OCI-LY3 (cell line): ENCODE measurements around the gene ARHGAP5.
"Not testable (repeated sequence)": the region's sequence is repeated elsewhere in the genome, so short reads cannot be mapped to it uniquely, and the experiment has no call there.

Experiments used
- H2AFZ ChIP-seq: fragments of 200-600, 300-600 bp; shearing (Covaris generic); 2 replicates; pipeline ENCODE4 v1.6.0; 2014; ENCODE audit warnings: antibody characterized with exemption, low read depth, low read length
- H3K27ac ChIP-seq: fragments of 200-600, 300-600 bp; sonication (generic); 2 replicates; pipeline ENCODE4 v1.5.1; 2014; ENCODE audit warnings: mild to moderate bottlenecking, low read length, moderate library complexity, mixed read lengths
- H3K27me3 ChIP-seq: fragments of 200-600, 300-600 bp; sonication (generic); 2 replicates; pipeline ENCODE4 v1.6.1; 2014; ENCODE audit warnings: low read depth, low read length, mixed read lengths
- H3K36me3 ChIP-seq: fragments of 200-600, 300-600 bp; sonication (generic); replicated peaks from 2 replicates; pipeline ENCODE3; 2014; ENCODE audit warnings: low read depth, low read length, mixed read lengths
- H3K4me1 ChIP-seq: fragments of 300-600, 200-600 bp; sonication (generic); 2 replicates; pipeline ENCODE4 v1.6.1; 2014; ENCODE audit warnings: low read length, mixed read lengths
- H3K4me2 ChIP-seq: fragments of 200-600, 300-600 bp; sonication (generic); 2 replicates; pipeline ENCODE4 v1.6.1; 2014; ENCODE audit warnings: low read length, mixed read lengths
- H3K4me3 ChIP-seq: fragments of 300-600, 200-600 bp; sonication (generic); 2 replicates; pipeline ENCODE4 v1.5.1; 2014; ENCODE audit warnings: antibody characterized with exemption, mild to moderate bottlenecking, low read length, moderate library complexity
- H3K79me2 ChIP-seq: fragments of 300-600, 200-600 bp; shearing (Covaris generic); 2 replicates; pipeline ENCODE4 v1.6.1; 2014; ENCODE audit warnings: mild to moderate bottlenecking, low read length, mixed read lengths
- H3K9ac ChIP-seq: fragments of 300-600, 200-600 bp; shearing (Covaris generic); 2 replicates; pipeline ENCODE4 v1.6.0; 2014; ENCODE audit warnings: mild to moderate bottlenecking, low read length, moderate library complexity
- H3K9me3 ChIP-seq: fragments of 200-600, 300-600 bp; shearing (Covaris generic); 2 replicates; pipeline ENCODE4 v1.6.1; 2014; ENCODE audit warnings: low read length, mixed read lengths; ENCODE audit not compliant: insufficient read depth
- H4K20me1 ChIP-seq: fragments of 200-600, 300-600 bp; sonication (generic); 2 replicates; pipeline ENCODE4 v1.6.1; 2016; ENCODE audit warnings: low read length, mixed read lengths; ENCODE audit not compliant: insufficient read depth
- EZH2phosphoT487 ChIP-seq: fragments of 200-600 bp; shearing (Covaris generic); IDR thresholded peaks from 2 replicates; pipeline ENCODE4 v1.6.1; 2018; ENCODE audit warnings: antibody characterized with exemption, mixed run types, low read depth
- TF ChIP-seq, protein P1 (sequence below): fragments of 200-600, 300-600 bp; sonication (generic); IDR thresholded peaks from 2 replicates; pipeline ENCODE4 v1.5.1; 2014; ENCODE audit warnings: antibody characterized with exemption, low read length, low read depth

ARHGAP5 gene

DNA sequence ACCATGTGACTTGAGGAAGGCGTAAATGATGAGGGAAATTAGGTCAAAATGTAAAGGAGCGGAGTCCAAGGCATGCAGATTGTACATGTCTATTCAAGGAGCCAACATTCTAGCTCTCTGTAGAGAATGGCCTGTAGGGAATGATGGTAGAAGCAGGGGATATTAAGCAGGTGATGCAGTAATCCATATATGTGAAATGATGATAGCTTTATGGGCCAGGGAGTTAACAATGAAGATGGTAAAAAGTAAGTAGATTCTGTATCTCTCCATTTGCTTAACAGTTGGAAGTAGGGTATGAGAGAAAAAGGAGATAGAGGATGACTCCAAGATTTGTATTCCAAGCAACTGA lies 33.4 kb downstream of the ARHGAP5 start:
- H3K27me3 ChIP-seq = no peaks in the 10 kb centered on the region
- TF ChIP-seq EZH2phosphoT487 = no peak
- TF ChIP-seq, protein P1, sequence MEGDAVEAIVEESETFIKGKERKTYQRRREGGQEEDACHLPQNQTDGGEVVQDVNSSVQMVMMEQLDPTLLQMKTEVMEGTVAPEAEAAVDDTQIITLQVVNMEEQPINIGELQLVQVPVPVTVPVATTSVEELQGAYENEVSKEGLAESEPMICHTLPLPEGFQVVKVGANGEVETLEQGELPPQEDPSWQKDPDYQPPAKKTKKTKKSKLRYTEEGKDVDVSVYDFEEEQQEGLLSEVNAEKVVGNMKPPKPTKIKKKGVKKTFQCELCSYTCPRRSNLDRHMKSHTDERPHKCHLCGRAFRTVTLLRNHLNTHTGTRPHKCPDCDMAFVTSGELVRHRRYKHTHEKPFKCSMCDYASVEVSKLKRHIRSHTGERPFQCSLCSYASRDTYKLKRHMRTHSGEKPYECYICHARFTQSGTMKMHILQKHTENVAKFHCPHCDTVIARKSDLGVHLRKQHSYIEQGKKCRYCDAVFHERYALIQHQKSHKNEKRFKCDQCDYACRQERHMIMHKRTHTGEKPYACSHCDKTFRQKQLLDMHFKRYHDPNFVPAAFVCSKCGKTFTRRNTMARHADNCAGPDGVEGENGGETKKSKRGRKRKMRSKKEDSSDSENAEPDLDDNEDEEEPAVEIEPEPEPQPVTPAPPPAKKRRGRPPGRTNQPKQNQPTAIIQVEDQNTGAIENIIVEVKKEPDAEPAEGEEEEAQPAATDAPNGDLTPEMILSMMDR = no peak
- no peaks in the 10 kb centered on the region for H3K36me3 ChIP-seq
- no peak overlapping the region for H3K4me3 ChIP-seq
- H3K4me1 ChIP-seq = no peaks in the 10 kb centered on the region
- H3K27ac ChIP-seq = no peak overlapping the region
- no peak overlapping the region for H3K9ac ChIP-seq
- no peaks in the 10 kb centered on the region for H3K9me3 ChIP-seq
- H3K4me2 ChIP-seq = no peak overlapping the region
- no peaks in the 10 kb centered on the region for H3K79me2 ChIP-seq
- no peak overlapping the region for H2AFZ ChIP-seq
- H4K20me1 ChIP-seq = no peaks in the 10 kb centered on the region

DNA sequence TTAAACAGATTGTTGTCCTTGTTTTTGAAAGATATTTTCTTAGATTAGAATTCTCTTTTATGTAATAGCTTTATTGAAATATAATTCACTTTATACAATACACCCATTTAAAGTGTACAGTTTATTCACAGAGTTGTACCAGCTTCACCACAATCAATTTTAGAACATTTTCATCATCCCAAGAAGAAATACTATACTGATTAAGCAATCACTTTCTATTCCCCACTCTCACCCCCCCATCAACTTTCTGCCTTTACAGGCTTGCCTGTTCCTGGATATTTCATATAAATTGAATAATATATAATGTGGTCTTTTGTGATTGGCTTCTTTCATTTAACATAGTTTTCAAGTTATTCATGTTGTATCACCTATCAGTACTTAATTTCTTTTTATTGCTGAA lies 44.4 kb downstream of the ARHGAP5 start:
- Histone ChIP-seq H3K4me2 (no peak overlapping the region), H3K4me1 (no peaks in the 10 kb centered on the region), H3K4me3 (no peak overlapping the region), H3K36me3 (peaks cover 6% of the 10 kb centered on the region), H3K79me2 (no peaks in the 10 kb centered on the region), H4K20me1 (no peaks in the 10 kb centered on the region), H3K9me3 (no peaks in the 10 kb centered on the region), H3K9ac (no peak overlapping the region), H3K27me3 (no peaks in the 10 kb centered on the region), H3K27ac (no peak overlapping the region), H2AFZ (no peak overlapping the region)
- TF ChIP-seq EZH2phosphoT487 = no peak
- TF ChIP-seq, protein P1 = no peak

- Histone ChIP-seq H3K36me3 (peaks cover 6% of the 10 kb centered on the region), H3K4me1 (no peaks in the 10 kb centered on the region), H3K4me3 (no peak overlapping the region), H2AFZ (no peak overlapping the region), H3K79me2 (no peaks in the 10 kb centered on the region), H3K9ac (no peak overlapping the region), H3K9me3 (no peaks in the 10 kb centered on the region), H3K4me2 (no peak overlapping the region), H4K20me1 (no peaks in the 10 kb centered on the region), H3K27ac (no peak overlapping the region), H3K27me3 (no peaks in the 10 kb centered on the region)
- TF ChIP-seq, protein P1 = no peak
- no peak for TF ChIP-seq EZH2phosphoT487
Observed at GRCh38 chr14:32121948-32122347, 44.8 kb downstream of the ARHGAP5 start.

GRCh38 chr14:32126899-32127730 lies 50.0 kb downstream of the ARHGAP5 start:
- not testable (repeated sequence) for H3K79me2 ChIP-seq, H4K20me1 ChIP-seq, H3K4me3 ChIP-seq, H3K27me3 ChIP-seq, H3K27ac ChIP-seq, H3K9ac ChIP-seq, H3K4me2 ChIP-seq, H3K4me1 ChIP-seq, H3K9me3 ChIP-seq, H2AFZ ChIP-seq
- H3K36me3 ChIP-seq = peaks cover 13% of the 10 kb centered on the region

DNA sequence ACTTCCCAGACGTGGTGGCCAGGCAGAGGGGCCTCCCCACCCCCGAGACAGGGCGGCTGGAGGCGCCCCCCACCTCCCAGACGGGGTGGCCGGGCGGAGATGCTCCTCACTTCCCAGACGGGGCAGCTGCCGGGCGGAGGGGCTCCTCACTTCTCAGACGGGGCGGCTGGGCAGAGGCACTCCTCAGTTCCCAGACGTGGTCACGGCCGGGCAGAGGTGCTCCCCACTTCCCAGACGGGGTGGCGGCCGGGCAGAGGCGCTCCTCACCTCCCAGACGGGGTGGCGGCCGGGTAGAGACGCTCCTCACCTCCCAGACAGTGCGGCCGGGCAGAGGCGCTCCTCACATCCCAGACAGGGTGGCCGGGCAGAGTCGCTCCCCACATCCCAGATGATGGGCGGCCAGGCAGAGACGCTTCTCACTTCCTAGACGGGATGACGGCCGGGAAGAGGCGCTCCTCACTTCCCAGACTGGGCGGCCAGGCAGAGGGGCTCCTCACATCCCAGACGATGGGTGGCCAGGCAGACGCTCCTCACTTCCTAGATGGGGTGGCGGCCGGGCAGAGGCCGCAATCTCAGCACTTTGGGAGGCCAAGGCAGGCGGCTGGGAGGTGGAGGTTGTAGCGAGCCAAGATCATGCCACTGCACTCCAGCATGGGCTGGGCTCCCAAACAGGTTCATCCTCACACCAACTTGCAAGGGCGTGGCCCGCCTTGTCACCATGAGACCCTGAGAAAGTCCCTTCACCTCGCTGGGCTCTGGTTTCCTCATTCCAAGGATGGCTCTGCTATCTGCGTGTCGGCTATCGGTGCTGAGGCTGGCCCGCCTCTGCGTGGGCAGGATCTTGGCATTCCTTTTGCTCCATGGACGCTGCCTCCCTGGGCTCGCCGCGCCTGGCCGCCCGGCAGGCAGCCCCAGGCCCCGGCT lies 50.9 kb downstream of the ARHGAP5 start:
- not testable (repeated sequence) for H3K27me3 ChIP-seq, H4K20me1 ChIP-seq, H3K9ac ChIP-seq, H3K4me2 ChIP-seq, H3K9me3 ChIP-seq, H3K27ac ChIP-seq, H3K4me3 ChIP-seq, H2AFZ ChIP-seq, H3K4me1 ChIP-seq, H3K79me2 ChIP-seq
- peaks cover 13% of the 10 kb centered on the region for H3K36me3 ChIP-seq
